Esophagus muscularis mucosa (tissue), 3 donors: Measurements from ENCODE around the gene PRDM5.

Source experiments
- POLR2A ChIP-seq: fragments of 450-650 bp; IDR thresholded peaks from one replicate; pipeline ENCODE4 v1.6.1; 2017; ENCODE audit warnings: antibody characterized with exemption, moderate library complexity, mild to moderate bottlenecking, low read depth
- TF ChIP-seq, protein P1 (sequence below), 3 experiments: fragments of 200-600 bp in 2 of 3; fragments of 450-650 bp in 1 of 3; sonication (generic) in 2 of 3; IDR thresholded peaks; one replicate each; pipeline ENCODE4 v1.5.1; 2017 to 2019; ENCODE audit warnings: antibody characterized with exemption in 3 of 3, mild to moderate bottlenecking in 2 of 3, moderate library complexity in 1 of 3

DNA sequence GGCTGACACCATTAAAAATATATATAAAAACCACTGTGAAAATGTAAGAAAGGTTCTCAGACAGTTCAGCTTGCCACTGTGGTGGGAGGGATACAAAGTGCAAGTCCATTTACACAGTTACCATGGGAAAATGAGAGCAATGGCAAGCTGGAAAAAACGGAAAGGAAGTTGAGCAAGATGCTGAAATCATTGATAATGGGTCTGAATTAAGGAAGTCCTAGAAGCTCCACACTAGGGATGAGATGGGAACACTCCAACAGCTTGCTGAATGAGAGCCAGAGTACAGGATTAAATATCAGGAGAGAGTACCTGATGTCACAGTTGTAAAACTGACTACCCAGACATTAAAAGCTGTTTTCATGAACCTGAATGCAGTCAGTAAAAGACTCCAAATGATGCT lies 218.6 kb downstream of the PRDM5 start:
- TF ChIP-seq, protein P1, sequence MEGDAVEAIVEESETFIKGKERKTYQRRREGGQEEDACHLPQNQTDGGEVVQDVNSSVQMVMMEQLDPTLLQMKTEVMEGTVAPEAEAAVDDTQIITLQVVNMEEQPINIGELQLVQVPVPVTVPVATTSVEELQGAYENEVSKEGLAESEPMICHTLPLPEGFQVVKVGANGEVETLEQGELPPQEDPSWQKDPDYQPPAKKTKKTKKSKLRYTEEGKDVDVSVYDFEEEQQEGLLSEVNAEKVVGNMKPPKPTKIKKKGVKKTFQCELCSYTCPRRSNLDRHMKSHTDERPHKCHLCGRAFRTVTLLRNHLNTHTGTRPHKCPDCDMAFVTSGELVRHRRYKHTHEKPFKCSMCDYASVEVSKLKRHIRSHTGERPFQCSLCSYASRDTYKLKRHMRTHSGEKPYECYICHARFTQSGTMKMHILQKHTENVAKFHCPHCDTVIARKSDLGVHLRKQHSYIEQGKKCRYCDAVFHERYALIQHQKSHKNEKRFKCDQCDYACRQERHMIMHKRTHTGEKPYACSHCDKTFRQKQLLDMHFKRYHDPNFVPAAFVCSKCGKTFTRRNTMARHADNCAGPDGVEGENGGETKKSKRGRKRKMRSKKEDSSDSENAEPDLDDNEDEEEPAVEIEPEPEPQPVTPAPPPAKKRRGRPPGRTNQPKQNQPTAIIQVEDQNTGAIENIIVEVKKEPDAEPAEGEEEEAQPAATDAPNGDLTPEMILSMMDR (IDR thresholded peaks at IDR 0.05), result no peak
- no peak for TF ChIP-seq POLR2A
